ENCODE measurements around the gene LYPD6. TPM values are rescaled to one million over a fixed set of nuclear protein-coding genes. Genes with fewer than 3 reads are reported as not detected.

LYPD6 gene
- total and polyA plus RNA-seq, 2 donors (not counting 3 experiments of a cell fraction or from before 2014, with no cell fraction given) = 3.0 to 4.0 TPM

GRCh38 chr2:149360106-149360505, 29.7 kb downstream of the LYPD6 start:
- DNase-seq (ENCODE audit: low read depth, low spot score) (peak; percentile 40), FAIRE-seq (no peak)
- no peaks in the 10 kb centered on the region for H3K4me1 ChIP-seq (ENCODE audit: control insufficient read depth, extremely low read depth, insufficient read depth, low read length)
- H3K4me2 ChIP-seq (ENCODE audit: insufficient read depth, low read length) = no peak overlapping the region
- peak; percentile 12 for TF ChIP-seq FOS (IDR thresholded peaks at IDR 0.05; ENCODE audit: borderline replicate concordance, insufficient read depth, low read length)
- TF ChIP-seq POLR2A (IDR thresholded peaks at IDR 0.05; ENCODE audit: low read depth, low read length) = no peak
- TF ChIP-seq GATA2 (IDR thresholded peaks at IDR 0.05; ENCODE audit: insufficient read depth, insufficient read length, low read depth, low read length) = peak; percentile 78
- ChIA-PET POLR2A (no interaction called here), CTCF (interaction anchor here (1.0 to 1.1 kb wide), 3 partner anchors 23 to 47 kb away, joined by 3 read pairs; partner anchors contain the start of gene LYPD6)
- no peaks in the 10 kb centered on the region for H3K9me1 ChIP-seq (replicated peaks; ENCODE audit: control insufficient read depth, extremely low read depth, insufficient read depth, low read length)
- no peak overlapping the region for H3K4me3 ChIP-seq (replicated peaks in 1 of 3; ENCODE audit: insufficient read depth in 1 of 3, low read depth in 1 of 3, low read length in 3 of 3)
- no peaks in the 10 kb centered on the region for H3K9me3 ChIP-seq (replicated peaks; ENCODE audit: control insufficient read depth, insufficient read depth, low read length)
- H3K27me3 ChIP-seq (ENCODE audit: control insufficient read depth in 2 of 2, insufficient read depth in 2 of 2, low read length in 2 of 2) = no peaks in the 10 kb centered on the region
- no peaks in the 10 kb centered on the region for H3K36me3 ChIP-seq (ENCODE audit: control insufficient read depth in 2 of 2, extremely low read depth in 1 of 2, insufficient read depth in 2 of 2, low read length in 2 of 2)
- no peaks in the 10 kb centered on the region for H4K20me1 ChIP-seq (replicated peaks; ENCODE audit: control insufficient read depth, extremely low read depth, insufficient read depth, low read length)
- no peaks in the 10 kb centered on the region for H3K79me2 ChIP-seq (ENCODE audit: control insufficient read depth, insufficient read depth, low read length)
- H2AFZ ChIP-seq (ENCODE audit: low read depth, low read length) = peak overlapping the region; percentile 58
- H3K27ac ChIP-seq (ENCODE audit: insufficient read depth, low read depth, low read length) = no peak overlapping the region
- H3K9ac ChIP-seq (replicated peaks; ENCODE audit: extremely low read depth, insufficient read depth, low read length) = no peak overlapping the region
- dilution Hi-C loops (cut with MboI; ENCODE audit: extremely low pct_ligation_motif_present, low sequenced_read_pairs) = no loop called here
- intact Hi-C loops (cut with micrococcal nuclease) = no loop called here
- BruUV-seq (replicated peaks) = no TSS peak

DNA sequence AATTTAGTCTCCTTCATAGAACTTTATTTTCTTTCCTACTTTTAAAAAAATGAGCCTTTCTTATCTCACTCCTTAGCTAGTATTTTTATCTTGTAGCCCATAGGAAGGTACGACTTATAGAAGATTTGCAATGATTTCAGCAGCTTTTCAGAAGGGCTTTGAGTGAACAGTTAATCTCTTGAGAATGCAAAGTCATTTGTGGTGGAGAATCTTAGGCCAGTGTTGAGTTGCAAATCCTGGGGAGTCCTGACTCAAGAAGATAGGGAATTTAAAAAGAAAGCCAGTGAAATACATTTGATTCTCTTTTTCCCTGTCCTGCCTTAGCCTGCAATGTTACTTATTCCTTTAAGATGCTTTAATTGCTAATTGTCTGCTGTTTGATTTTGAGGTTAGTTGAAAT, 33.6 kb downstream of the LYPD6 start:
- H3K9me3 ChIP-seq (replicated peaks; ENCODE audit: control insufficient read depth, insufficient read depth, low read length) = no peaks in the 10 kb centered on the region
- POLR2A ChIA-PET = interaction anchor here (0.9 kb wide), 1 partner anchor 31 kb away, joined by 5 read pairs; no protein-coding TSS in a partner anchor
- no peaks in the 10 kb centered on the region for H3K79me2 ChIP-seq (ENCODE audit: control insufficient read depth, insufficient read depth, low read length)
- no peak overlapping the region for H3K4me2 ChIP-seq (ENCODE audit: insufficient read depth, low read length)
- no TSS peak for BruUV-seq (replicated peaks)
- no peaks in the 10 kb centered on the region for H3K27me3 ChIP-seq (ENCODE audit: control insufficient read depth in 2 of 2, insufficient read depth in 2 of 2, low read length in 2 of 2)
- H3K9ac ChIP-seq (replicated peaks; ENCODE audit: extremely low read depth, insufficient read depth, low read length) = no peak overlapping the region
- H3K9me1 ChIP-seq (replicated peaks; ENCODE audit: control insufficient read depth, extremely low read depth, insufficient read depth, low read length) = no peaks in the 10 kb centered on the region
- intact Hi-C loops (cut with micrococcal nuclease) (no loop called here), dilution Hi-C loops (cut with MboI; ENCODE audit: extremely low pct_ligation_motif_present, low sequenced_read_pairs) (no loop called here)
- H2AFZ ChIP-seq (ENCODE audit: low read depth, low read length) = no peak overlapping the region
- H3K4me3 ChIP-seq (replicated peaks in 1 of 3; ENCODE audit: insufficient read depth in 1 of 3, low read depth in 1 of 3, low read length in 3 of 3) = no peak overlapping the region
- DNase-seq (ENCODE audit: low read depth, low spot score) = no peak
- no peaks in the 10 kb centered on the region for H4K20me1 ChIP-seq (replicated peaks; ENCODE audit: control insufficient read depth, extremely low read depth, insufficient read depth, low read length)
- no peak for TF ChIP-seq POLR2A (IDR thresholded peaks at IDR 0.05; ENCODE audit: low read depth, low read length)
- no peak for TF ChIP-seq EZH2 (IDR thresholded peaks at IDR 0.05; ENCODE audit: borderline replicate concordance, low read depth, low read length, severe bottlenecking)
- no peak for TF ChIP-seq JUN (IDR thresholded peaks at IDR 0.05; ENCODE audit: borderline replicate concordance, insufficient read depth, insufficient read length, low read depth)
- TF ChIP-seq POLR2AphosphoS5 (IDR thresholded peaks at IDR 0.05; ENCODE audit: insufficient read depth, low read depth, low read length) = no peak
- TF ChIP-seq CTCF (IDR thresholded peaks at IDR 0.05; ENCODE audit: extremely low read depth in 1 of 2, insufficient read depth in 1 of 2, low read depth in 1 of 2, low read length in 2 of 2) = no peak
- no peak for TF ChIP-seq MYC (IDR thresholded peaks at IDR 0.05; ENCODE audit: low read depth, low read length)
- TF ChIP-seq FOS (IDR thresholded peaks at IDR 0.05; ENCODE audit: borderline replicate concordance, insufficient read depth, low read length) = no peak
- no peak for TF ChIP-seq GATA2 (IDR thresholded peaks at IDR 0.05; ENCODE audit: insufficient read depth, insufficient read length, low read depth, low read length)
- TF ChIP-seq MAX (IDR thresholded peaks at IDR 0.05; ENCODE audit: insufficient read depth, insufficient read length) = no peak
- FAIRE-seq = no peak
- no peaks in the 10 kb centered on the region for H3K36me3 ChIP-seq (ENCODE audit: control insufficient read depth in 2 of 2, extremely low read depth in 1 of 2, insufficient read depth in 2 of 2, low read length in 2 of 2)
- H3K27ac ChIP-seq (ENCODE audit: insufficient read depth, low read depth, low read length) = no peak overlapping the region
- peaks cover 20% of the 10 kb centered on the region for H3K4me1 ChIP-seq (ENCODE audit: control insufficient read depth, extremely low read depth, insufficient read depth, low read length)
- CTCF ChIA-PET = no interaction called here

Data from endothelial cell of umbilical vein (primary cell).